Astrocyte (in vitro differentiated cells and primary cell): ENCODE results near the gene TP53. TPM values are rescaled to one million over a fixed set of nuclear protein-coding genes. Genes with fewer than 3 reads are reported as not detected.

ENCODE experiments used
- DNase-seq: peaks from one replicate; pipeline ENCODE4 v3.0.0-alpha.2; 2010; ENCODE audit warnings: low read depth
- FAIRE-seq: peaks from 2 replicates; lab custom pipeline; 2011; peaks lifted over from hg19 to GRCh38; lab: Jason Lieb, UNC
- H2AFZ ChIP-seq: 2 replicates; pipeline ENCODE4 v1.6.0; 2012; ENCODE audit warnings: low read depth, low read length, inconsistent platforms
- H3K27ac ChIP-seq: 2 replicates; pipeline ENCODE4 v1.5.1; 2011; ENCODE audit warnings: low read depth, low read length, inconsistent platforms
- H3K27me3 ChIP-seq: 2 replicates; pipeline ENCODE4 v1.6.0; 2011; ENCODE audit warnings: low read length, inconsistent platforms; ENCODE audit not compliant: insufficient read depth
- H3K36me3 ChIP-seq: 2 replicates; pipeline ENCODE4 v1.5.1; 2011; ENCODE audit warnings: low read length, inconsistent platforms; ENCODE audit not compliant: insufficient read depth
- H3K4me1 ChIP-seq: 2 replicates; pipeline ENCODE4 v1.5.1; 2011; ENCODE audit warnings: low read length, inconsistent platforms; ENCODE audit not compliant: insufficient read depth
- H3K4me2 ChIP-seq: 2 replicates; pipeline ENCODE4 v1.6.0; 2012; ENCODE audit warnings: low read length, inconsistent platforms
- H3K4me3 ChIP-seq: 2 replicates; pipeline ENCODE4 v1.5.1; 2011; ENCODE audit warnings: low read depth, mild to moderate bottlenecking, low read length, inconsistent platforms; ENCODE audit not compliant: insufficient read depth
- H3K79me2 ChIP-seq: 2 replicates; pipeline ENCODE4 v1.6.0; 2012; ENCODE audit warnings: mild to moderate bottlenecking, low read length, inconsistent platforms; ENCODE audit not compliant: insufficient read depth
- H3K9ac ChIP-seq: 2 replicates; pipeline ENCODE4 v1.6.0; 2012; ENCODE audit warnings: mild to moderate bottlenecking, low read length, inconsistent platforms
- H3K9me3 ChIP-seq: 2 replicates; pipeline ENCODE4 v1.5.1; 2012; ENCODE audit warnings: low read depth, mild to moderate bottlenecking, low read length, inconsistent platforms; ENCODE audit not compliant: insufficient read depth
- H4K20me1 ChIP-seq: 2 replicates; pipeline ENCODE4 v1.6.0; 2012; ENCODE audit warnings: low read length, inconsistent platforms; ENCODE audit not compliant: insufficient read depth
- H3K27ac Mint-ChIP-seq: one replicate; pipeline ENCODE4 v1.8.0; 2021; ENCODE audit warnings: mild to moderate bottlenecking, mixed read lengths; ENCODE audit not compliant: unreplicated experiment
- H3K27me3 Mint-ChIP-seq: one replicate; pipeline ENCODE4 v1.8.0; 2021; ENCODE audit warnings: low read depth, mixed read lengths; ENCODE audit not compliant: unreplicated experiment
- H3K36me3 Mint-ChIP-seq: one replicate; pipeline ENCODE4 v1.8.0; 2021; ENCODE audit warnings: low read depth, mixed read lengths; ENCODE audit not compliant: unreplicated experiment
- H3K4me1 Mint-ChIP-seq: one replicate; pipeline ENCODE4 v1.8.0; 2021; ENCODE audit warnings: low read depth, mixed read lengths; ENCODE audit not compliant: unreplicated experiment
- H3K4me3 Mint-ChIP-seq: one replicate; pipeline ENCODE4 v1.8.0; 2021; ENCODE audit warnings: mild to moderate bottlenecking, moderate library complexity, mixed read lengths; ENCODE audit not compliant: unreplicated experiment
- H3K9me3 Mint-ChIP-seq: one replicate; pipeline ENCODE4 v1.8.0; 2021; ENCODE audit warnings: mild to moderate bottlenecking, mixed read lengths; ENCODE audit not compliant: unreplicated experiment
- EZH2 ChIP-seq: IDR thresholded peaks from 2 replicates; pipeline ENCODE4 v1.6.1; 2012; ENCODE audit warnings: mild to moderate bottlenecking, low read length, inconsistent platforms; ENCODE audit not compliant: insufficient read depth
- total RNA-seq: library from RNA; stranded (reverse); gene quantifications from 2 replicates; pipeline ENCODE4 v1.2.1, GENCODE V29; 2021
- TF ChIP-seq, protein P1 (sequence below): IDR thresholded peaks from 2 replicates; pipeline ENCODE4 v1.5.1; 2011; ENCODE audit warnings: low read depth, mild to moderate bottlenecking, inconsistent platforms, low read length, moderate library complexity; ENCODE audit not compliant: insufficient read depth

The TP53 gene
- total RNA-seq, 1 donor from 2014 or later = 94.4 TPM

DNA sequence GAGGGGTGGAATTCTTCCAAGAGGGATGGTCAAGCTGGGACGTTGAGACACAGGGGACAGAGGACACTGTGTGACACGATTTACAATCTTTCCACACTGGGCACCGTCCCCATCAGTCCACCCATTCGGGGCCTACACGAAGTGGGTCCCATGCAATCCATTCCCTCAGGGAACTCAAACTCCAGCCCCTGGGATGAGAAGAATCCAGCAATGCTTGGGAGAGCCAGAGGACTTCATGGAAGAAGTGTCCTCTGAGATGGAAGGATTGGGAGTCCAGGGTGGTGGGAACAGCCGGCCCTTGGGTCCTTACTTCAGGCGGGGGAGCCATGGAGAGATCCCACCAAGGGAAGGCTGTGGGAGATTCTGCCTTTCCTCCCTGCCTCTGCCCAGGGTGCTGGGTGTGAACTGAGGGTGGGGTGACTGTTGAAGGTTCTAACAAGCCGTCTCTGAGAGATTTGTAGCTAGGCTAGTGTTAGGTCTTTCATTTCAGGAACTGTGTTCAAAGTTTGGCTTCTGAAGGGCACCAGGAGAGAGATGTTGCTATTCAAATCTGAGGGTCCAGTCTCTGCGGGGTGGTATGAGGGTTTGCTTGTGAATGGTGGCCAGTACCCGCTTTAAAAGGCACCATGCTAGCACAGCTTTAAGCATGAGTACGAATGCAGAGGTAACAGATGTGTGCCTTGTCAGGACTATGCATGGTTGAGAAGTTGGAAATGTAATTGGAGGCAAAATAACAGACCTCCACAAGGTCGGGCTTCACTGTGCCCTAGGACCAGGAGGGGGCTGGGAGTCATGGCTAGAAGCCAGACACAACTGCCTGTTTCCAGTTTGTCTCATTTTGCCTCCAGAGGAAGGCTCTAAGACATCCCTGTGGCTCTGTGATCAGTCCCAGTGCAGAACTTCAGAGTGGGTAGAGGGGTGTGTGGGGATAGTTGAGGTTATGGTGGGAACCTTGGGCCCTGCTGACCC is 34.6 kb downstream of the TP53 start:
- no peak overlapping the region for H3K4me3 Mint-ChIP-seq
- Histone ChIP-seq H3K79me2 (no peaks in the 10 kb centered on the region), H3K9ac (no peak overlapping the region), H3K36me3 (no peaks in the 10 kb centered on the region), H3K9me3 (no peaks in the 10 kb centered on the region), H3K27ac (no peak overlapping the region), H3K4me3 (no peak overlapping the region), H3K4me2 (no peak overlapping the region), H3K4me1 (peaks cover 8% of the 10 kb centered on the region), H3K27me3 (peaks cover 46% of the 10 kb centered on the region), H4K20me1 (no peaks in the 10 kb centered on the region), H2AFZ (no peak overlapping the region)
- H3K9me3 Mint-ChIP-seq = peaks cover 4% of the 10 kb centered on the region
- TF ChIP-seq, protein P1, sequence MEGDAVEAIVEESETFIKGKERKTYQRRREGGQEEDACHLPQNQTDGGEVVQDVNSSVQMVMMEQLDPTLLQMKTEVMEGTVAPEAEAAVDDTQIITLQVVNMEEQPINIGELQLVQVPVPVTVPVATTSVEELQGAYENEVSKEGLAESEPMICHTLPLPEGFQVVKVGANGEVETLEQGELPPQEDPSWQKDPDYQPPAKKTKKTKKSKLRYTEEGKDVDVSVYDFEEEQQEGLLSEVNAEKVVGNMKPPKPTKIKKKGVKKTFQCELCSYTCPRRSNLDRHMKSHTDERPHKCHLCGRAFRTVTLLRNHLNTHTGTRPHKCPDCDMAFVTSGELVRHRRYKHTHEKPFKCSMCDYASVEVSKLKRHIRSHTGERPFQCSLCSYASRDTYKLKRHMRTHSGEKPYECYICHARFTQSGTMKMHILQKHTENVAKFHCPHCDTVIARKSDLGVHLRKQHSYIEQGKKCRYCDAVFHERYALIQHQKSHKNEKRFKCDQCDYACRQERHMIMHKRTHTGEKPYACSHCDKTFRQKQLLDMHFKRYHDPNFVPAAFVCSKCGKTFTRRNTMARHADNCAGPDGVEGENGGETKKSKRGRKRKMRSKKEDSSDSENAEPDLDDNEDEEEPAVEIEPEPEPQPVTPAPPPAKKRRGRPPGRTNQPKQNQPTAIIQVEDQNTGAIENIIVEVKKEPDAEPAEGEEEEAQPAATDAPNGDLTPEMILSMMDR = no peak
- TF ChIP-seq EZH2 = no peak
- H3K4me1 Mint-ChIP-seq = peaks cover 12% of the 10 kb centered on the region
- peaks cover 2% of the 10 kb centered on the region for H3K36me3 Mint-ChIP-seq
- peaks cover 37% of the 10 kb centered on the region for H3K27me3 Mint-ChIP-seq
- no peak overlapping the region for H3K27ac Mint-ChIP-seq
- DNase-seq (no peak), FAIRE-seq (no peak)

DNA sequence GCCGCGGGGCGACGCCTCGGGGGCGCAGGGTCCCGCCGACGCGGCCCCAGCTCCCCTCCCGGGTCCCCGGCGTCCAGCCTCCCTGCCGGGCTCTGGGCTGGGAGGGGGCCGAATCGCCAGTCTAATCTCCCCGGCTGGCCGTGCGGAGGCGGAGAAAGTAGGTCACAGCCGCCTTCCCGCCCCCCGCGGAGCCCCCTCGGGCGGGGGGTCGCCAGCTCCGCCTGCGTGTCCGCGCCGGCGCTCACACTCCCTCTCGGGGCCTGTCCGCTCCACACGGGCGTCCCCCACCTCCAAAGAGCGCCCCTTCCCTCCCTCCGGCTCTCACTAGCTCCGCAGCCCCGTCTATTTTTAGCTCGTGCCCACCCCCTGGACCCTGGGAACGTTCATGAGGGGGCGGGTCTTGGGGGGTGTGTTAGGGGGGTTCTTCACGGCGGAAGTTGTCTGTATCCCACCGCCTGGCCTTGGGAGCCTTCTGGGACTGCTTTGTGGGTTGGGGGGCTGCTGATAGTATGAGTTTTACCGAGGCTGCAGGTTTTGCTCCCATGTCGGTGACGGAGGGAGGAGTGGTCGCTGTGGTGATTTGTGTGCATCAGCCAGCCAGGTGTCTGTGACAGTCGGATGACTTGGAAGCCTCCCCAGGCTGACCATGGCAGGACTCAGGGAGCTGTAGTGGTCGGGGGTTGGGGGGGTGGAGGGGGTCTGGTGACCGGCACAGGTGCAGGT is 35.5 kb downstream of the TP53 start:
- DNase-seq = no peak
- Mint-ChIP-seq H3K36me3 (peaks cover 2% of the 10 kb centered on the region), H3K9me3 (peaks cover 4% of the 10 kb centered on the region), H3K4me1 (peaks cover 6% of the 10 kb centered on the region), H3K4me3 (no peak overlapping the region), H3K27me3 (peaks cover 42% of the 10 kb centered on the region), H3K27ac (no peak overlapping the region)
- no peak for FAIRE-seq
- Histone ChIP-seq H3K4me1 (peaks cover 8% of the 10 kb centered on the region), H2AFZ (no peak overlapping the region), H3K79me2 (no peaks in the 10 kb centered on the region), H3K4me3 (peak overlapping the region; percentile 23), H4K20me1 (no peaks in the 10 kb centered on the region), H3K4me2 (peak overlapping the region; percentile 83), H3K27me3 (peaks cover 46% of the 10 kb centered on the region), H3K9ac (no peak overlapping the region), H3K9me3 (no peaks in the 10 kb centered on the region), H3K36me3 (no peaks in the 10 kb centered on the region), H3K27ac (no peak overlapping the region)
- peak; percentile 98 for TF ChIP-seq EZH2
- TF ChIP-seq, protein P1 = no peak
